Epithelial cell of proximal tubule (primary cell): ENCODE results near the gene TPO. TPM values are rescaled to one million over a fixed set of nuclear protein-coding genes. Genes with fewer than 3 reads are reported as not detected.
"Not testable (repeated sequence)": the region's sequence is repeated elsewhere in the genome, so short reads cannot be mapped to it uniquely, and the experiment has no call there.

ENCODE experiments used
- DNase-seq: peaks from one replicate; pipeline ENCODE4 v3.0.0-alpha.2; 2011; ENCODE audit warnings: low read depth
- H3K4me3 ChIP-seq: 2 replicates; pipeline ENCODE4 v1.5.1; 2011; ENCODE audit warnings: low read depth, mild to moderate bottlenecking, low read length
- total RNA-seq: library from RNA; depleted of rRNA; stranded (reverse); fragments of >200 nt; gene quantifications from 2 replicates; pipeline ENCODE4 v1.2.3, GENCODE V29; 2015
- TF ChIP-seq, protein P1 (sequence below): conservative IDR thresholded peaks from 2 replicates; pipeline ENCODE4 v1.5.1; 2012; ENCODE audit warnings: low read depth, mild to moderate bottlenecking, low read length

Gene TPO
- total RNA-seq, 1 donor from 2014 or later, result not detected

GRCh38 chr2:1405124-1405523 is 8.1 kb upstream of the TPO start:
- TF ChIP-seq, protein P1, sequence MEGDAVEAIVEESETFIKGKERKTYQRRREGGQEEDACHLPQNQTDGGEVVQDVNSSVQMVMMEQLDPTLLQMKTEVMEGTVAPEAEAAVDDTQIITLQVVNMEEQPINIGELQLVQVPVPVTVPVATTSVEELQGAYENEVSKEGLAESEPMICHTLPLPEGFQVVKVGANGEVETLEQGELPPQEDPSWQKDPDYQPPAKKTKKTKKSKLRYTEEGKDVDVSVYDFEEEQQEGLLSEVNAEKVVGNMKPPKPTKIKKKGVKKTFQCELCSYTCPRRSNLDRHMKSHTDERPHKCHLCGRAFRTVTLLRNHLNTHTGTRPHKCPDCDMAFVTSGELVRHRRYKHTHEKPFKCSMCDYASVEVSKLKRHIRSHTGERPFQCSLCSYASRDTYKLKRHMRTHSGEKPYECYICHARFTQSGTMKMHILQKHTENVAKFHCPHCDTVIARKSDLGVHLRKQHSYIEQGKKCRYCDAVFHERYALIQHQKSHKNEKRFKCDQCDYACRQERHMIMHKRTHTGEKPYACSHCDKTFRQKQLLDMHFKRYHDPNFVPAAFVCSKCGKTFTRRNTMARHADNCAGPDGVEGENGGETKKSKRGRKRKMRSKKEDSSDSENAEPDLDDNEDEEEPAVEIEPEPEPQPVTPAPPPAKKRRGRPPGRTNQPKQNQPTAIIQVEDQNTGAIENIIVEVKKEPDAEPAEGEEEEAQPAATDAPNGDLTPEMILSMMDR, result no peak
- DNase-seq, result no peak
- no peak overlapping the region for H3K4me3 ChIP-seq

DNA sequence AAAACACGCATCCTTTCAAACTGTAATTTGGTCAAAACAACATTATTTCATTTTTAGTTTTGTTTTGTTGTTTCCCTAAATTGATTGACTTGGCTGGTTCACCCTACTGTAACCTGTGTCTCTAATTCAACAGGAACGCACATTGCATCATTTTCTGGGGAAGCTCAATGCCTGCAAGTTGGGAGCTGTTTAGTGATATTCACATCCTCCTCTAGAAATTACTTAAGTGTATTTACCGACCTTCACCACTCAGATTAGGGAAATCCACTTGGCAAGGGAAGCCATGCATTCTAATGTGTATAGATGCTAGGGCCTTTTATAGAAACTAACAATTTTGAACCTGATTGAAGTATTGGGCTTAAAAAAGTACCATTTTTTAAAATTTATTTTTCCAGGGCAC is 7.3 kb upstream of the TPO start:
- no peak for DNase-seq
- no peak overlapping the region for H3K4me3 ChIP-seq
- TF ChIP-seq, protein P1, result no peak

DNA sequence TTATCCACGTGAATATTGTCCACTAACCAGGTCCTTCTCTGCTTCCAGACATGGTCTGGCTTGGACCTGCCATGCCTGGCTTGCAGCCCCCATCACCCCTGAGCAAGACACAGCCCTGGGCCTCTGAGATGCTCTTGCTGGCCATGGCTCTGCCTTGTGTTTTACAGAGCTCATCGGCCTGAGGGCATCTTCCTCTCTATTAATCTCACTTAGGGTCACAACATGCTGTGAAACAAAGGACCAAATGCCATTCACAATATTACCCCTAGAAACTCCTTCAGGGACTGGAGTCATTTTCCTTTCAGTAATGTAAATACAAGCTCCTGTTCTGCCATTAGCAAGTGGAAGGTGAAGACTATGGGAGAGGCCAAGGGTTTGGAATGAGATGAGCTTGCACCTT is 6.8 kb upstream of the TPO start:
- no peak for DNase-seq
- no peak overlapping the region for H3K4me3 ChIP-seq
- TF ChIP-seq, protein P1, result no peak

DNA sequence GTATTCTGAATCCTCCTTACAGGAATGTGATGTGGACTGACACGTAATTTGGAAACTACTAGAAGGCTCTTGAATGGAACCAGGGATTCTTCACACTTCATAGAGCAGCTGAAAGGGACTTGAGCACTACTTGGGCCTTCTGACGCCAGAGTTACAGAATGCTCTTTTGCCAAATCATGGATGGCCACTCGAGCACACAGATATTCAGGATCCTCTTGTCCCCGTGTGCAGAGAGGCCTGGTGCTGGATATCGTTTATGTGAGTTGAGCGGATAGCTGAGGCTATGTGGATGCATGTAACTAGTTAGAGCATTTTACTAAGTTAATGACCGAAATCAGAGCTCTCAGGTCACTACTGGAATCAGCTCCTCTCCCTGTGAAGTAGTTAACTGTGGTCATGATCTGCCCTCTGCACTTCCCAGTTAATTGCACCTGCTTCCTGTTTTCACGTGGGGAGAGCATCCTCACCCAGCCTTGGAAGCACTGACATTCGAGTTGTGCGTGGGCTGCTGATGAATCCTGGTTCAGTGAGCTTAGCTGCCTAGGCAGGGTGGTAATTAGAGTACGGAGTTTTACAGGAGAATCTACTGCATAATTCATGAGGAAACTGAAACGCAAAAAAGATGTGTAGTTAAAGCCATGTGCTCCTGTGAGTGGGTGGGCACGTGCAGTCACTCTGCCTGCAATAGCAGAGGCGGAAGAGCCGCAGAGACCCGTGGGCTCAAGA is 5.2 kb upstream of the TPO start:
- DNase-seq, result no peak
- TF ChIP-seq, protein P1, result no peak
- no peak overlapping the region for H3K4me3 ChIP-seq

DNA sequence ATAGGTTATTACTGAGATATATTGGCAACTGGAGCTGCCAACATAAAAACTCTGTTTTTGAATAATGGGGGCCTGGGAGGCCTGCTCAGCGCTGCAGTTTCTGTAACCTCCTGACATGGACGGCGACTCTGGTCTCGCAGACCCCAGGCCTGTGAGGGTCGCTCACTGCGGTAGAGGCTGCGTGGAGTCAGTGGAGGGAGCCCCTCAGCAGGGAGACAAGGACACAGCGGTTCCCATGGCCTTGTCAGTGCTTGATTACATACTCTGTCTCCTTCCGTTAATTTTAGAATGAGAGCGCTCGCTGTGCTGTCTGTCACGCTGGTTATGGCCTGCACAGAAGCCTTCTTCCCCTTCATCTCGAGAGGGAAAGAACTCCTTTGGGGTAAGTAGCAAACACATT is 858 bp downstream of the TPO start:
- TF ChIP-seq, protein P1, result no peak
- DNase-seq, result no peak
- H3K4me3 ChIP-seq, result no peak overlapping the region

GRCh38 chr2:1414901-1415300 is 1.6 kb downstream of the TPO start:
- DNase-seq, H3K4me3 ChIP-seq: not testable (repeated sequence)

GRCh38 chr2:1415501-1415900 is 2.2 kb downstream of the TPO start:
- TF ChIP-seq, protein P1, result no peak
- DNase-seq, result no peak
- no peak overlapping the region for H3K4me3 ChIP-seq
